ENCODE data around the gene PSD4.

The PSD4 gene

DNA sequence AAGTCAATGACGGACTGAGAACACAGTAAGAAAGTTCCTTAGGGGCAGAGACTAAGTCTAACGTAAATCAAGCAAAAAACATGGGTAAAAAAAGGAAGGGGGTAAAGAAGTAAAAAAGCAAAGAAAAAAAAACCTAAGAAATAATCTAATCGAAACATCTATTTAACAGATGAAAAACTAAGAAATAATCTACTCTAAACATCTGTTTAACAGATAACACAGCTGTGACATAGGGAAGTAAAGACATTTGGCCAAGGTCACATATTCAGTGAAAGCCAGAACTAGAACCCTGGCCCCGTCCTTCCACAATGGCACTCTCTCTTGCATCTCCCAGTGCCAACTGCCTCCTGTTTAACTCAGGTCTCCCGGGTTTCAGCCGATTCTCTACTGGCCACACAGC, 48.1 kb downstream of the PSD4 start:
- no peaks in the 10 kb centered on the region for H3K27me3 ChIP-seq (ENCODE audit: control insufficient read depth in 1 of 2, insufficient read depth in 2 of 2, low read length in 2 of 2)
- no peak overlapping the region for H3K27ac ChIP-seq (ENCODE audit: low read depth, low read length)
- no peaks in the 10 kb centered on the region for H3K36me3 ChIP-seq (ENCODE audit: control insufficient read depth in 1 of 2, insufficient read depth in 2 of 2, low read length in 2 of 2)
- H3K9ac ChIP-seq (ENCODE audit: low read depth in 1 of 2, low read length in 2 of 2), result no peak overlapping the region
- H3K9me3 ChIP-seq (ENCODE audit: control insufficient read depth in 1 of 2, low read length in 2 of 2), result no peaks in the 10 kb centered on the region
- peaks cover 44 to 46% of the 10 kb centered on the region in 2 donors for H3K4me1 ChIP-seq (ENCODE audit: control insufficient read depth in 1 of 2, insufficient read depth in 2 of 2, low read length in 2 of 2)
- H3K4me3 ChIP-seq (ENCODE audit: low read depth in 1 of 2, low read length in 2 of 2), result no peak overlapping the region

DNA sequence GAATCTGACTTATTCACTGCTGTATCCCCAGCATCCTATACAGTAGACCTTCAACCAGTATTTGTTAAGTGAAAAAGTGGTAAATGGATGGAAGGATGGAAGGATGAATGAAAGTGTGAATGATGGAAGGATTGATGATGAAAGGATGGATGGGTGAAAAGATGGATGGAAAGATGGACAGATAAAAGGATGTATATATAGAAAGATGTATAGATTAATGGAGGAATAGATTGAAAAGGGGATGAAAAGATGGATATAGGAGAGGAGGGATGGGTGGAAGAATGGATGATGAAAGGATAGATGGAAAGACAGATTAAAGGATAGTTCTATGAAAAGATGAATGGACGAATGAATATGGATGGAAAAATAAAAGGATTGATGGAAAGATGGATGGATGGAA, 50.0 kb downstream of the PSD4 start:
- Histone ChIP-seq H3K4me3 (ENCODE audit: low read depth in 1 of 2, low read length in 2 of 2) (no peak overlapping the region), H3K36me3 (ENCODE audit: control insufficient read depth in 1 of 2, insufficient read depth in 2 of 2, low read length in 2 of 2) (no peaks in the 10 kb centered on the region), H3K4me1 (ENCODE audit: control insufficient read depth in 1 of 2, insufficient read depth in 2 of 2, low read length in 2 of 2) (peaks cover 33 to 38% of the 10 kb centered on the region in 2 donors), H3K27ac (ENCODE audit: low read depth, low read length) (no peak overlapping the region), H3K27me3 (ENCODE audit: control insufficient read depth in 1 of 2, insufficient read depth in 2 of 2, low read length in 2 of 2) (no peaks in the 10 kb centered on the region), H3K9me3 (ENCODE audit: control insufficient read depth in 1 of 2, low read length in 2 of 2) (no peaks in the 10 kb centered on the region), H3K9ac (ENCODE audit: low read depth in 1 of 2, low read length in 2 of 2) (no peak overlapping the region)

DNA sequence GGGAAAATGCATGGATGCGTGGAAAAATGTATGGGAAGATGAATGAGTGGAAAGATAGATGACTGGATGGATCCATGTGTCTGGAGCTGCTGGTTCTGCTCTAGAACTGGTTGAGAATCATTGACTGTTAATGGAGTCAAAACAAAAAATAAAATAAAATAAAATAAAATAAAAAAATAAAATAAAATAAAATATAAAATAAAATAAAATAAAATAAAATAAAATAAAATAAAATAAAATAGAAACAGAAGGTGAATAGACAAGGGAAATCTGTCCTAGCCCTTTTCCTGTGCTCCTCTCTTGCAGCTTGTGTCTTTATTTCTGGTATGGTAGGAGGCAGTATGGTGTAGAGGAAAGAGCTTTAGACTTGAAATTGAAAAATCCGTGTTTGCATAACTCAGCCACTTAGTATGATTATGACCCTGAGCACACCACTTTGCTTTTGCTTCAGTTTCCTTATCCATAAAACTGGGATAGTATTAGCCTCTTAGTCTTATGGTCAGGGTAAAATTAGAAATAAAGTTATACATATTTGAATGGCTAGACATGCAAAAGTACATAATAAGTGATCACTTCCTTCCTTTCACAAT, 51.0 kb downstream of the PSD4 start:
- Histone ChIP-seq H3K9ac (ENCODE audit: low read depth in 1 of 2, low read length in 2 of 2) (no peak overlapping the region), H3K36me3 (ENCODE audit: control insufficient read depth in 1 of 2, insufficient read depth in 2 of 2, low read length in 2 of 2) (no peaks in the 10 kb centered on the region), H3K27ac (ENCODE audit: low read depth, low read length) (no peak overlapping the region), H3K9me3 (ENCODE audit: control insufficient read depth in 1 of 2, low read length in 2 of 2) (no peaks in the 10 kb centered on the region), H3K4me1 (ENCODE audit: control insufficient read depth in 1 of 2, insufficient read depth in 2 of 2, low read length in 2 of 2) (peaks cover 23 to 38% of the 10 kb centered on the region in 2 donors), H3K27me3 (ENCODE audit: control insufficient read depth in 1 of 2, insufficient read depth in 2 of 2, low read length in 2 of 2) (no peaks in the 10 kb centered on the region), H3K4me3 (ENCODE audit: low read depth in 1 of 2, low read length in 2 of 2) (no peak overlapping the region)

DNA sequence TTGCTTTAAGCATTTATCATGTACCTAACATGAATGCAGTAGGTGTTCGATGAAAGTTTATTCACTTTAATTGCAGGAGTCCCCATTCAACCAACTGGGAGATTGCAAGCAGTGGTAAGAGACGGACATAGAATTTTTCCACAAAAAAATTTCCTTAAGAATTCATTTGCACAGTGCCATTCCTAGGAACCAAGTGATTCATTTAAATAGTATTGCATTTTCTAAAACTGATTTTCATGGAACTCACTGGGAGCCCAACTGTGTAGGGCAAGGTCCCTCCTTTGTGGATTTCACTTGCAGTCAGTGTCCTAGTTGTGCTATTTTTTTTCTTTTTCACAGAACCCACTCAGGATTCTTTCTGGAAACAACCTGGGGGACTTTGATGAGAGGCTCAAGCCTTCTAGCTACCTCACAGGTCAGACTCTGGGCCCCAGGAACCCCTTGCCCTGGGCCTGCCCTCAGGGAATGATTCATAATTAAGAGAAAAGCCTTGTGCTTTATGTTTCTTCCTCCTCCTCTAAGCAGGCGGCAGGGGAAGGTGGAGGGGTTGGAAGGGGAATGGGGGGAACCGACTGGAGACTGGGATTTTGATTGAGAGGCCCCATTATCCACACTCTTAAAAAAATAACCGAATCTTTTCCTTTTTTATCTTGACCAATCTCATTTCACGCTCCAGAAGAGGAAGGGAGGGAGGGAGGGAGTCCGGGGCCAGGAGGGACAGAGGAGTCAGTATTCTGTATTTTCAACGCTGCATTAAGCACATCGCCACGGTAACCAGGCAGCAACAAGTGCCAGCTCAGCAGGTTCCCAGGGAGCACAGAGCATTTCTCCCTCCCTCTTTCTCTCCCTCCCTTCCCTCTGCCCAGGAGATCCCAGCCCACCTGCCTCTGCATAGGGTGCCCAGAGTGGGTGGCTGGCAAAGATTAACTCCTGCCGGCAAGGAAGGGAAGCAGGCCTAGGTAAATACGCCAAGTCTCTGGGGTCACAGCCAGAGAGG, 51.8 kb downstream of the PSD4 start:
- Histone ChIP-seq H3K36me3 (ENCODE audit: control insufficient read depth in 1 of 2, insufficient read depth in 2 of 2, low read length in 2 of 2) (no peaks in the 10 kb centered on the region), H3K9ac (ENCODE audit: low read depth in 1 of 2, low read length in 2 of 2) (no peak overlapping the region), H3K4me3 (ENCODE audit: low read depth in 1 of 2, low read length in 2 of 2) (no peak overlapping the region), H3K4me1 (ENCODE audit: control insufficient read depth in 1 of 2, insufficient read depth in 2 of 2, low read length in 2 of 2) (peaks cover 22 to 39% of the 10 kb centered on the region in 2 donors), H3K9me3 (ENCODE audit: control insufficient read depth in 1 of 2, low read length in 2 of 2) (no peaks in the 10 kb centered on the region), H3K27me3 (ENCODE audit: control insufficient read depth in 1 of 2, insufficient read depth in 2 of 2, low read length in 2 of 2) (no peaks in the 10 kb centered on the region), H3K27ac (ENCODE audit: low read depth, low read length) (no peak overlapping the region)

DNA sequence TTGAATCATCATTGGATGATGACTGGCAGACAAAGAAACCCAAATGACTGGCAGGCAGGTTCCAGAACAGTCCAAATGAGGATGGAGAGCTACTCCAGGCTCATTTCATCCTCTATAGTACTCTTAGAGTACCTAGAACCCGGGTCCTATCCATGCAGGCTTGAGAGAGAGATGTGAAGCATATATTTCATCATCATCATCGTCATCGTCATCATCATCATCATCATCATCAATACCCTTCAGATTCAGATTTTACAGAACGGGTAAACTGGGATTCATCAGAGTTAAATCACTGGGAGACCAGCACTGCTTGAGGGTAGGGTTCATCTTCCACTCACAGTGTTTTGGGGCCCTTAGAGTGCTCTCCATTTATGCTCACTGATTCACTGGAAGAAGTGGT, 52.7 kb downstream of the PSD4 start:
- Histone ChIP-seq H3K4me3 (ENCODE audit: low read depth in 1 of 2, low read length in 2 of 2) (no peak overlapping the region), H3K36me3 (ENCODE audit: control insufficient read depth in 1 of 2, insufficient read depth in 2 of 2, low read length in 2 of 2) (no peaks in the 10 kb centered on the region), H3K9ac (ENCODE audit: low read depth in 1 of 2, low read length in 2 of 2) (no peak overlapping the region), H3K27ac (ENCODE audit: low read depth, low read length) (no peak overlapping the region), H3K4me1 (ENCODE audit: control insufficient read depth in 1 of 2, insufficient read depth in 2 of 2, low read length in 2 of 2) (peaks cover 23 to 38% of the 10 kb centered on the region in 2 donors), H3K27me3 (ENCODE audit: control insufficient read depth in 1 of 2, insufficient read depth in 2 of 2, low read length in 2 of 2) (no peaks in the 10 kb centered on the region), H3K9me3 (ENCODE audit: control insufficient read depth in 1 of 2, low read length in 2 of 2) (no peaks in the 10 kb centered on the region)

DNA sequence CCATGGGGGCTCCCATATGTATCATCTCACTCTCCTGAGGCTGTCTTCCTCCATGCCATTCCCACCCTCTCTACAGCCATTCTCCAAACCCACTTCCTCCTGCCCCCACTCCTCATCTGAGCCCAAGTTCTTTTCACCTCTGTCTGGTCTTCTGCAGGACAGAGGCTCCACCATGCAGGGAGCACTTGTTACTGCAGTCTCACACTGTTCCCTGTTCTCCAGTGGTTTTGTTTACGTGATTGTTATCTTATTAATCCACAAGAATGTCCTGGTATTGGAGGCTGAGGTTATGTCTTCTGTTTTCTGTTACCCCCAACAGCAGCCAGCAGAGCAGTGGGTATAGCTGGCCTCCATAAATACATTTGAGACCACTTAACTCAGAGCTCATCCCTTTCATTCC, 53.5 kb downstream of the PSD4 start:
- no peaks in the 10 kb centered on the region for H3K27me3 ChIP-seq (ENCODE audit: control insufficient read depth in 1 of 2, insufficient read depth in 2 of 2, low read length in 2 of 2)
- no peaks in the 10 kb centered on the region for H3K36me3 ChIP-seq (ENCODE audit: control insufficient read depth in 1 of 2, insufficient read depth in 2 of 2, low read length in 2 of 2)
- no peak overlapping the region for H3K27ac ChIP-seq (ENCODE audit: low read depth, low read length)
- H3K9ac ChIP-seq (ENCODE audit: low read depth in 1 of 2, low read length in 2 of 2), result no peak overlapping the region
- peaks cover 28 to 37% of the 10 kb centered on the region in 2 donors for H3K4me1 ChIP-seq (ENCODE audit: control insufficient read depth in 1 of 2, insufficient read depth in 2 of 2, low read length in 2 of 2)
- no peak overlapping the region for H3K4me3 ChIP-seq (ENCODE audit: low read depth in 1 of 2, low read length in 2 of 2)
- no peaks in the 10 kb centered on the region for H3K9me3 ChIP-seq (ENCODE audit: control insufficient read depth in 1 of 2, low read length in 2 of 2)

DNA sequence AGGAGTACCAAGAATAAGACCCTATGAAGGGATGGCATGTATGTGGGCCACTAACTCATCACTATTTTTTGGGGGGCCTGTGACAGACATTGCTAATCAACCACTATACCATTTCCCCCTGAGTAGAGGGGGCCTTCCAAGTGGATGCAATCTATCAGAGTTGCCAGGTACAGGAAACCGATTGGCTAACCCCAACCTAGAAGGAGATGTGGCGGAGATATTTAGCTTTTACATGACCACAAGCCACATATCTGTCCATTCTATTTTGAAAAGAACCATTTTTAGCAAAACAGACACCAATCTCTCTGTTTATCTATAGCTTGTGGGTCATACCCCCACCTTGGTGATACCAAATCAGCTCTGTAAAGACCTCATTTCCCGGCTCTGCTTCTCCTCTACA, 53.9 kb downstream of the PSD4 start:
- Histone ChIP-seq H3K27me3 (ENCODE audit: control insufficient read depth in 1 of 2, insufficient read depth in 2 of 2, low read length in 2 of 2) (no peaks in the 10 kb centered on the region), H3K36me3 (ENCODE audit: control insufficient read depth in 1 of 2, insufficient read depth in 2 of 2, low read length in 2 of 2) (no peaks in the 10 kb centered on the region), H3K4me3 (ENCODE audit: low read depth in 1 of 2, low read length in 2 of 2) (no peak overlapping the region), H3K4me1 (ENCODE audit: control insufficient read depth in 1 of 2, insufficient read depth in 2 of 2, low read length in 2 of 2) (peaks cover 32 to 37% of the 10 kb centered on the region in 2 donors), H3K9ac (ENCODE audit: low read depth in 1 of 2, low read length in 2 of 2) (no peak overlapping the region), H3K27ac (ENCODE audit: low read depth, low read length) (no peak overlapping the region), H3K9me3 (ENCODE audit: control insufficient read depth in 1 of 2, low read length in 2 of 2) (no peaks in the 10 kb centered on the region)

DNA sequence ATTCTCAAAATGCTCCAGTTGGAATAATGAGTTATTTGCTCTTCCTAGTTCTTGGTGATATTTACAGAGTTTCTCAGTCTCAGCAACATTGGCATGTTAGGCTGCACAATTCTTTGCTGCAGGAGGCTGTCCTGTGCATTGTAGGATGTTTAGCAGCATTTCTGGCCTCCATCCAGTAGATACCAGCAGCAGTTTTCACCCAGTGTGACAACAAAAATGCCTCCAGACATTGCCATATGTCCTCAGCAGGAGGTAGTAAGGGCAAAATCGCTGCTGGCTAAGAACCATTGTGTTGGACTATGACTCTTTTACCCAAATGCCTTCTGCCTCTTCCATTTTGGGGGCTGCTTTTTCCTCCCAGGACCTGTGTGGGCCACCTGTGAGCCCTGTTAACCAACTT, 54.6 kb downstream of the PSD4 start:
- H3K27me3 ChIP-seq (ENCODE audit: control insufficient read depth in 1 of 2, insufficient read depth in 2 of 2, low read length in 2 of 2), result no peaks in the 10 kb centered on the region
- H3K9ac ChIP-seq (ENCODE audit: low read depth in 1 of 2, low read length in 2 of 2), result no peak overlapping the region
- no peak overlapping the region for H3K4me3 ChIP-seq (ENCODE audit: low read depth in 1 of 2, low read length in 2 of 2)
- no peaks in the 10 kb centered on the region for H3K36me3 ChIP-seq (ENCODE audit: control insufficient read depth in 1 of 2, insufficient read depth in 2 of 2, low read length in 2 of 2)
- no peak overlapping the region for H3K27ac ChIP-seq (ENCODE audit: low read depth, low read length)
- peaks cover 32 to 37% of the 10 kb centered on the region in 2 donors for H3K4me1 ChIP-seq (ENCODE audit: control insufficient read depth in 1 of 2, insufficient read depth in 2 of 2, low read length in 2 of 2)
- H3K9me3 ChIP-seq (ENCODE audit: control insufficient read depth in 1 of 2, low read length in 2 of 2), result no peaks in the 10 kb centered on the region

DNA sequence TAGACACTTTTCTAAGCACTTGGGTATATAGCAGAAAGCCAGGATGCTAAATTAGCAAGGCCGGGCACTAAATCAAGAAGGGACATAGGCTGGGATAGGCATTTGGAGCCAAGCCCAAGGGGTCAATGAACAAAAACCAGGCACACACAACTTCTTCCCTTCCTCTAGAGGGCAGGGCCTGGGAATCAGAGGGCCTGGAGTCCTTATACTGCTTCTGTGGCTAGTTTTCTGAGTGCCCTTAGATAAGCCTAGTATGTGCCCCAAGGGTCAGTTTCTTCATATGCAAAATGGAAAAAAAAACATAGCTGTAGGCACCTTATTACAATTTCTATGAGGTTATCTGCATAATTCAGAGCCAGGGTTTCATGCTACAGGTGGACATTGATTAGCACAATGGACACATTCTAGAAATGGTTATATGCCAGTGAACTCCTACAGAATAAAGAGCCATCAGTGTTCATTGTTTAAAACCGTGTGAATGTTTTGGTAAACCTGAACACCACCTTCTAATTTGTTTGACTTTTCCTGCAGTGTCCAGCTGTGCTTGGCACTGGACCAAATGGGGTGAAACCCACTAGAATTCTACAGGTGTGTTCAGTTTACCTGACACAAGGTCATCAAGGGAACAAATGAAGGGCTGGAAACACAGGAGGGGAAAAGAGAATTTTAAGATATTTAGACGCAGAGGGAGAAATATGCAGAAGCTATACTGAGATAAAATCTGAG, 55.4 kb downstream of the PSD4 start:
- H3K27ac ChIP-seq (ENCODE audit: low read depth, low read length), result no peak overlapping the region

DNA sequence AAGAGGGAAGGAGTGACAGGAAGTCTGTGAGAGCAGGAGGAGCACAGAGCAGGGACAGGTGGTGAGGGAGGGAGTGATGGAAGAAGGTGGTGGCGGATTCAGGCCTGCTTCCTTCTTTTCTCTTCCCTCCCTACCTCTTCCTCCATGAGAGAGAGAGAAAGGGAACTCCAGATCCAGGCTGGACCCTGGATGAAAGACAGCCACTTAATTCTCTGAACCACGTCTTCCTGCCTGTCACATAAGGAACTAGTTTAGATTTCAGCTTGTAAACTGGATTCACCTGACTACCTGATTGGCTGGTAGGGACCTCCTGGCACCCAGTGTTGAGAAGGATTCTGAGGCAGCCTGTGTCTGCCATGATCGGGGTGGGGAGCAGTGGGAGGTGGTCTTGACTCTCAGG, 56.0 kb downstream of the PSD4 start:
- H3K9me3 ChIP-seq (ENCODE audit: control insufficient read depth in 1 of 2, low read length in 2 of 2), result no peaks in the 10 kb centered on the region
- peak overlapping the region in 1 of 2 donors; percentile 4 for H3K9ac ChIP-seq (ENCODE audit: low read depth in 1 of 2, low read length in 2 of 2)
- no peaks in the 10 kb centered on the region for H3K36me3 ChIP-seq (ENCODE audit: control insufficient read depth in 1 of 2, insufficient read depth in 2 of 2, low read length in 2 of 2)
- peaks cover 37 to 38% of the 10 kb centered on the region in 2 donors for H3K4me1 ChIP-seq (ENCODE audit: control insufficient read depth in 1 of 2, insufficient read depth in 2 of 2, low read length in 2 of 2)
- H3K27me3 ChIP-seq (ENCODE audit: control insufficient read depth in 1 of 2, insufficient read depth in 2 of 2, low read length in 2 of 2), result no peaks in the 10 kb centered on the region
- H3K4me3 ChIP-seq (ENCODE audit: low read depth in 1 of 2, low read length in 2 of 2), result no peak overlapping the region
- H3K27ac ChIP-seq (ENCODE audit: low read depth, low read length), result no peak overlapping the region

More for the DNA sequence above, 55.4 kb downstream of the PSD4 start:
- no peak overlapping the region for H3K9ac ChIP-seq (ENCODE audit: low read depth in 1 of 2, low read length in 2 of 2)
- peaks cover 37 to 38% of the 10 kb centered on the region in 2 donors for H3K4me1 ChIP-seq (ENCODE audit: control insufficient read depth in 1 of 2, insufficient read depth in 2 of 2, low read length in 2 of 2)
- H3K4me3 ChIP-seq (ENCODE audit: low read depth in 1 of 2, low read length in 2 of 2), result no peak overlapping the region
- H3K9me3 ChIP-seq (ENCODE audit: control insufficient read depth in 1 of 2, low read length in 2 of 2), result no peaks in the 10 kb centered on the region
- no peaks in the 10 kb centered on the region for H3K27me3 ChIP-seq (ENCODE audit: control insufficient read depth in 1 of 2, insufficient read depth in 2 of 2, low read length in 2 of 2)
- H3K36me3 ChIP-seq (ENCODE audit: control insufficient read depth in 1 of 2, insufficient read depth in 2 of 2, low read length in 2 of 2), result no peaks in the 10 kb centered on the region
